HG03575 (cell line): ENCODE data around the gene KCNK15.

ENCODE experiments used
- ATAC-seq: cut with Tn5 transposase; IDR thresholded peaks from one replicate; pipeline ENCODE4 v1.9.1; 2021; ENCODE audit not compliant: unreplicated experiment, insufficient number of reproducible peaks, low FRiP score; ENCODE audit errors: extremely low read depth

Gene KCNK15

DNA sequence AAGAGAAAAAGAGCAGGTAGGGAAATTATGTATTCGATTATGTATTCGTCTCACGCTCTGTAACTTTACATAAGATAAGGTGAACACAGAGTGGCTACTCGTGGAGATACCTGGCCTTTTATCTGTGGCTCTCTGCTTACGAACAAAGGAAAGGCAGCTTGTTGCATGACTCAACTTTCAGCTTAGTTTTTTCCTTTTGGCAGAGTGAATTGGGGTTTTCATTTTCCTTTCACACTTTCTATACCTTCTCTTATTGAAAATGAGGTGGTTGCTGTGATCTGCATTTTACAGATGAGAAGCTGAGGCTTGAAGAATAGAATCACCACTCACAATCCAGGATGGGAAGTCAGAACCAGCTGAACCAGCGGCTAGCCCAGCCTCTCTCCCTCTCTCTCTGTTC is 13.3 kb upstream of the KCNK15 start:
- no peak for ATAC-seq

DNA sequence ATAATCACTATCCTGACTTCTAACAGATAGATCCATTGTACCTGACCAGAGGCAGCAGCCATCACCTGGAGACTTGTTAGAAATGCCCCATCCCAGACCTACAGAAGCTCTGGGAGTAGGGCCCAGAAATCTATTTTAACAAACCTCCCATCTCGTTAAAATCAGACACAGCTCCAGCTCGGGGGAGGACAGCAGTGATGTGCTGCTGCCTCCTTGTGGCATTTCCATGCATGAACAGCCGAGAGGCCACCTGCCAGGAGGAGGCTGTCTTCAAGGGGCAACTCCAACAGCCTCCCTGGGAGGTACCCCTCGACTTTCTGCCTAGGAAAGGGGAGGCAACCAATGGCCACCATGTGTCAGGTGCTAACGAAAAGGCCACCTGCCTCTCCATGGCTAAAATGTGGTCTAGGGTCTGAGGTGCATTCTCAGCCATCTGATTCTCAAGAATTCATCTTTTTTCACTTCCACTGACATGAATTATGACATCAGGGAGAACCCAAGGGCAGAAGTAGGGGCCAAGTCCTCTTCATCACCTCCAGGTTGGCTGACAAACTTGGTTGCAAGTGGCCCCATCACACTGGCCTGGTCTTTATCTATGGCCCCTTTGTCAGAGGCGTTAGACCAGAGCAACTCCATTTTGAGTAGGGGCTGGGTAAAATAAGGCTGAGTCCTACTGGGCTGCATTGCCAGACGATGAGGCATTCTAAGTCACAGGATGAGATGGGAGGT is 12.2 kb upstream of the KCNK15 start:
- ATAC-seq: no peak

DNA sequence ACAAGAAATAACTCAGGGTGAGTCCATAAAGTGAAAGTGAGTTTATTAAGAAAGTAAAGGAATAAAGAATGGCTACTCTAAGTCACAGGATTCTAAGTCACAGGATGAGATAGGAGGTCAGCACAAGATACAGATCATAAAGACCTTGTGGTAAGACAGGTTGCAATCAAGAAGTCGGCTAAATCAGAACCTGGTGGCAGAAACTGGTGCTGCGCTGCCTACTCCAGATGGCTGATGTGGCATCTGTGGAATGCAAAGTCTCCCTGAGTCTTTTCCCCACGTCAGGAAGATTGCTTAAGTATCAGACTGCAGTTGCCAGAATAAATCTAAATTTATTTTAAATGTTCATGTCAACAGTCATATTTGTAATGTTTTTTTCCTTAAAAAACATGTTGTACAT is 10.7 kb upstream of the KCNK15 start:
- ATAC-seq: no peak

DNA sequence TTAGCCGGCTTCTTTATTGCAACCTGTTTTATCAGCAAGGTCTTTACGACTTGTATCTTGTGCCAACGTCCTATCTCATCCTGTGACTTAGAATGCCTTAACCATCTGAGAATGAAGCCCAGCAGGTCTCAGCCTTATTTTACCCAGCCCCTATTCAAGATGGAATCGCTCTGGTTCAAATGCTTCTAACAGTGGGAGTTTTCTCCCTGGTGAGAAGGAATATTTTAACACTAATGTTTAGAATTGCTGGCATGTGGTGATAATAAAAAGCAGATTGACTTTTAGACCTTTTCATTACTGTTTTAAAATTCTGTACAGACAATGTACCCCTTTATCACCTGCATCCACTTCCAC is 9.9 kb upstream of the KCNK15 start:
- no peak for ATAC-seq

DNA sequence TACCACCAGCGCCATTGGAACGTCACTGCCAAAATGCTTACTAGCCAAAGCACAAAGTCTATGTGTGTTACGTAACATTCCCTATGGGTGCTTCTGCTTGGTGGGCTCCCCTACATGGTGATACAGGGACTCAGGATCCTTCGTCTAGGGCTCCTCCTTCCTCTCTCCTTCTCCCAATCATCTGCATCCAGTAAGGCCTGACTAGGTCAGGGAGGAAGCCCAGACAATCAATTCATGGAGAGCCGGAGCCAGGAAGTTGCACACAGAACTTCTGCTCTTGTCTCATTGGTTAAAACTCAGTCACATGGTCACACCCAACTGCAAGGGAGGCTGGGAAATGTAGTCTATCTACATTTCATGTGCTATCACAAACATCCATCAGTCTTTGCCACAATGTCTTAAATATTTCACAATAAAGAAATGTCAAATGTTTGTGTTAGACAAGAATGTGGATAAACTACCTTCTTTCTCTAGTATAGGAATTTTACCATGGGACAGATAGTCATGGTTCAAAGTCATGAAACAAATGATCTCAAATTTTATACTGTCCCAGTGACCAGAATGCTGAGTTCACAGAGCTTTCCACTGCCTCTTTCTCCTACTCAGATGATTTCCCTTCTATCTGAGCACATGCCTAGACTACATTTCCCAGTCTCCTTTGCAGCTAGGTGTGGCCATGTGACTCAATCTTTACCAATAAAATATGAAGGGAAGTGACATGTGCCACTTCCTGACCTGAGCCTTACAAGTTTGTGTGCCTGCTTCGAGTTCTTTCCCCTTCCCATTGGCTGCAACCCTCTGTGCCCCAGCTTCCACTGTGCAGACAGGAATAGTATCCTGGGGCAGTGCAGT is 9.3 kb upstream of the KCNK15 start:
- no peak for ATAC-seq

DNA sequence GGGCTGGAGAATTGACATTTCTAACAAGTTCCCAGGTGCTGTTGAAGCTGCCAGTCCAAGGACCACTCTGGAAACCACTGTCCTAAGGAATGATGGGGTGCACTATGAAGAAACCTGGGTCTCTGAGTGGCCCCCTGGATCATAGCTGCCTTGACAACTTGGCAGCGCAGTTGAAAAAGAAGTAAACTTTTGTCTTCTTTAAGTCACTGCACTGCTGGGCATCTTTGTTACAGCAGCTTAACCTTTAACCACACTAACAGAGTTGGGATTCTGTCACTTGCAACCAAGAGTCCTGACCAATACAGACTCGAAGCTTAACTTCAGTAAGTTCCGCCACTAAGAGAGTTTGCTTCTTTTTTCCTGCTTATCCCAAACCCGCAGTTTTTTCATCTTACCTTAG is 8.5 kb upstream of the KCNK15 start:
- no peak for ATAC-seq

DNA sequence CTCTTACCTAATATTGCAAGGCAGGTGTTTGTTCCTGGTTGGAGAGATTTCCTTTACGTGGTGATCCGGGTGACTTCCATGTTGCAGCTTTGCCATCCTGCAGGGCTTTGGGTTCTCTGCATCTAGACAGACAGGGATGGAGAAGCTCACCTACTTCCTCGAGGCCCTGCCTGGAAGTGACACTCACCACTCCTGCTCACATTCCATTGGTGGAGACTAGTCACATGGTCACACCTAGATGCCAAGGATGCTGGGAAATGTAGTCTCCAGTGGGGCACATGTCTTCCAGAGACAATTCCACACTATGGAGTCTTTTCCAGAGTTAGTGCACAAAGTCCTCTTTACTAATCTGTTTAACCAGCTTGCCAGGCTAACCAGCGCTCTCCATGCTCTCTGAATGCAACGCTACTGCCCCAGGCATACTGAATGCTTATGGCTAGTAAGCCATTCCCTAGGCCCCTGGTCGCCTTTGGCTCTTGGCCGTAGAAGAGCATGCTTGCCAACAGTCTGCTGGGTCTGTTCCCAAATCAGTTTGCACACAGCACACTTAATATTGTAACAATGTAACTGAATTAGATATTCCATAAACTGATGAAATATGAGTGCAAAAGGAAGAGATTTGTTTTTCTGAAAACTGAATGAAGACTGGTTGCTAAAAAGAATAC is 6.7 kb upstream of the KCNK15 start:
- no peak for ATAC-seq

DNA sequence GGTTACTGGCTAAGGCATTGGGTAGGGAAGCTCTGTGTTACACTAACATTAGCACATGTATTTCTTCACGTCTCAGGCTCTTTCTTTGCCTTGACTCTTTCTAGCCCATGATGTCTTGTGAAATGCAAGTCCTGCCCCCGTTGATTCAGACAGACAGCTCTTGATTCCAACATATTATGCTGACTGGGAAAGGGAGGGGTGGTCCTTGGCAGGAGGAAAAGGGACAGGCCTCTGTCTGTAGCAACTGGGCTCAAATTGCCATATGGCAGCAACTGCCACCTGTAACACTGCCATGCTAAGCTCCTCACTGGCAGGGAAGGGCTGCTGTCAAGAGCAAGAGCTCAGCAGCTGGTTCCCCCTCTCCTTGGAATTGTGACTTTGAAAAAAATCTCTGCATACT is 5.7 kb upstream of the KCNK15 start:
- no peak for ATAC-seq

DNA sequence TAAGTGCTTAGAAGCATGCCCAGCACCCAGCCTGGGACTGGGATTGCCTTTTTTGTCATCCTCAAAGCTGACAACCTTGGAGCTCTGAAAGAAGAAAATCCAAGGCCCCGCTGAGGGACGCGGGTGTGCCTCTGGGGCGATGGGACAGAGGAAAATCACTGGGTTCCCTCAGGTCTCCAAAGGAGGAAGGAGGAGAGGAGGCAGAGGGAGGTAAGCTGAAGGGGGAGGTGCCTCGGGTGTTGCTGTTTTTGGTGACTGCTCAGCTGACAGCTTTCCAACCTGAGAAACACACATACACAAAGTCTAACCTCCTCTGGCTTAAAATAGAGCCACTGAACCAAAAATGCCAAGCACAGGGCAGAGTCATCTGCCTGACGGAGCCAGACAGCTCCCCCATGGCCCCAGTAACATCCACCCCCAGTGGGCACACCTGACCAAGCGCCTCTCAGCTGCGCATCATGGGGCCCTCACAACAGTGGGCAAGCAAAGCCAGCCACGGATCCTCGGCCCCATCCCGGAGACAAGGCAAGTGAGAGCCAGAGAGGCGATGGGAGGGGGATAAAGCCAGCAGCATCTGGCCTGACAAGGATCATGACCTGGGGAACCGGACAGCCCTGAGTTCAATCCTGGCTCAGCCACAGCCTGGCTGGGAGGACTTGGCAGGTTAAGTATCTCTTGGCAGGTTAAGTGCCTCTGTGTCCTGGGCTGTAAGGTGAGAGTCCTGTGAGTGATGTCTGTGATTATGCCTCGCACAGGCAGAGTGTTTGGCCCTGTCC is 3.2 kb upstream of the KCNK15 start:
- no peak for ATAC-seq

DNA sequence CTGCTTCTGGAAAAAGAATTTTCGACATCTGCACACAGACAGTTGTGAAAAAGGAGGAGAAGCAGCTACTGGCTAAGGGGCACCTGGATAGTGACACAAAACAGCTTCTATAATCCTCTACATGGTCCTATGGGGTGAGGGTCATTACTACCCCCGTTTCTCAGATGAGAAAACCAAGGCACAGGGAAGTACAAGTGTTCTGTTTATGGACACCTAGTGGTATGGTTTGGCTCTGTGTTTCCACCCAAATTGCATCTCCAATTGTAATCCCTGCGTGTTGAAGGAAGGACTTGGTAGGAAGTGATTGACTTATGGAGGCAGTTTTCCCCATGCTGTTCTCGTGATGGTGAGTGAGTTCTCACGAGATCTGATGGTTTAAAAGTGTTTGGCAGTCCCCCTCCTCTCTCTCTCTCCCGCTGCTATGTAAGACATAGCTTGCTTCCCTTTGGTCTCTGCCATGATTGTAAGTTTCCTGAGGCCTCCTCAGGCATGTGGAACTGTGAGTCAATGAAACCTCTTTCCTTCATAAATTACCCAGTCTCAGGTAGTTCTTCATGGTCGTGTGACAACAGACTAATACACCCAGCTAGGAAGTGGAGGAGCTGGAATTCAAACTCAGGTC is 2.5 kb upstream of the KCNK15 start:
- no peak for ATAC-seq

DNA sequence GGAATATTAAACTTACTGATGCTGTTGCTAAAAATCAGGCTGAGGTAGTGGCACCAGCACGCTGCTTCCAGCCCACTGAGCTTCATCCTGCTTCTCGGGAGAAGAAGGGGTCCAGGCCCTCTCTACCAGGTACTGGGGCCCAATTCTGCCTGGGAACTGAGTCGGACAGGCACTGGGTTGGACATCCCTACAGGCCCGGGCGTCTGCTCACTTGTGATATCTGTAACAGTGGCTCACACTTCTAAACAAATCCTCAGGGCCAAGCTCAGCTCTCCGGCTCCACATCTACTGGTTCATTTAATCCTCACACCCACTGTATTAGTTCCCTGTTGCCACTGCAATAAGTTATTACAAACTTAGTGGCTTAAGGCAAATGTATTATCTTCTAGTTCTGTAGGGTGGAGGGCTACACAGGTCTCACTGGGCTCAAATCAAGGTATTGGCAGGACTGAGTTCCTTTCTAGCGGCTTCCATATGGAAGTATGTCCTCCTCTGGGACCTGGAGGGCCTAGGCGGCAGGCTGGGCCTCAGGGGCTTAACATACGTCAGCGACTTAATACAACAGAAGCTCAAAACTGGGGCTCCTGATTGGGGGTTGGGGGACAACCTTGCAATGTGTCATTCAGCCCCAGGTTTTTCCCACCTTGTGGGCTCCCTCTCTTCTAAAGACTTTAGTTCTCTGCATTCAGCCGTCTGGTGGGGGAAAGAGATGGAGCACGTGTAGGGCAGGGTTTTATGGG is 1.6 kb upstream of the KCNK15 start:
- no peak for ATAC-seq

DNA sequence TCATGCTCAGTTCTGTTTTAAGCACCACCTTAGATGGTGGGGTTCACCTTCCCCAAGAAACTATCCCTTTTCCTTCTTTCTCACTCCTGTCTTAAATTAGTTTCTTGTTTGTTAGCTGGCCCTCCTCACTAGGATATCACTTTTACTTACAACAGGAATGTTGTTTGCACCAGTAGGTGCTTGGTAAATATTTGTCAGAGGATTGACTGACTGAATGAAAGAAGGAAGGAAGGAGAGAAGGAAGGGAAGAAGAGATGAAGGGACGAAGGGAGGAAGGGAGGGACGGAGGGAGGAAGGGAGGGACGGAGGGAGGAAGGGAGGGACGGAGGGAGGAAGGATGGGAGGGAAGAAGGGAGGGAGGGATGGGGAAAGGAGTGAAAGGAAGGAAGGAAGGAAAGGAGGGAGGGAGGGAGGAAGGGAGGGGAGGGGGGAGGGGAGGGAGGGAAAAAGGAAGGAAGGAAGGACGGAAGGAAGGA is 505 bp upstream of the KCNK15 start:
- no peak for ATAC-seq

DNA sequence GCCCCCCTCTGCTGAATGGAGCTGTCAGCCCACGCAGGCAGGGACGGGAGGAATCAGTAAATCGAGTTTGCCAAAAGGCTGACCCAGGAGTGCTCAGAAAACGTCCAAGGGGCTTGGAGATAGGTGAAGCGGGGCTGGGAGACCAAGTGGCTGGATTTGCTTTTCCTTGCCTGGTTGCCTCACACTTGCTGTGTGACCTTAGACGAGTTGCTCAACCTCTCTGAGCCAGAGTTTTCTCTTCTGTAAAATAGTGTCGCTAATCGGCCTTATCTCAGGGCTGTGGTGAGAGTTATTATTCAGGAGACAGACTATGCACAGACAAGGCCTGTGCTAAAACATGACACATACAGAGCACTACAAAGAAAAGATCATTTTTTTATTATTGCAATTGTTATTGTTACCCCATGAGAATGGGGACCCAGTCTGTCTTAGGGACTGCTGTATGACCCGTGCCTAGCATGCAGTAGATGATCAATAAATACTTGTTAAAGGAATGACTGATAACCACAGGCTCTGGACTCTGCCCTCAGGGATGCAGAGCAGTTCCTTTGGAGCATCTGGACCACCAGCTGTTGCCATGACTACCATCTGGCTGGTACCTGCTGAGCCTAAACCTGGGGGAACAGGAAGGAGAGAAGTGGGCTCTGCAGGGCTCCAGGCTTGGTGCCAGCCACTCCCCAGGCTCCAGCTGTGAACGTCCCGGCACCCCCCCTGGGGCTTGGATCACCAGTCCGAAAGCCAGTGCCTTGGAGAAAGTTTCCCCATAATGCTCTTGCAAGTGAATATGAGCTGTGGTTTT is 901 bp downstream of the KCNK15 start:
- no peak for ATAC-seq

DNA sequence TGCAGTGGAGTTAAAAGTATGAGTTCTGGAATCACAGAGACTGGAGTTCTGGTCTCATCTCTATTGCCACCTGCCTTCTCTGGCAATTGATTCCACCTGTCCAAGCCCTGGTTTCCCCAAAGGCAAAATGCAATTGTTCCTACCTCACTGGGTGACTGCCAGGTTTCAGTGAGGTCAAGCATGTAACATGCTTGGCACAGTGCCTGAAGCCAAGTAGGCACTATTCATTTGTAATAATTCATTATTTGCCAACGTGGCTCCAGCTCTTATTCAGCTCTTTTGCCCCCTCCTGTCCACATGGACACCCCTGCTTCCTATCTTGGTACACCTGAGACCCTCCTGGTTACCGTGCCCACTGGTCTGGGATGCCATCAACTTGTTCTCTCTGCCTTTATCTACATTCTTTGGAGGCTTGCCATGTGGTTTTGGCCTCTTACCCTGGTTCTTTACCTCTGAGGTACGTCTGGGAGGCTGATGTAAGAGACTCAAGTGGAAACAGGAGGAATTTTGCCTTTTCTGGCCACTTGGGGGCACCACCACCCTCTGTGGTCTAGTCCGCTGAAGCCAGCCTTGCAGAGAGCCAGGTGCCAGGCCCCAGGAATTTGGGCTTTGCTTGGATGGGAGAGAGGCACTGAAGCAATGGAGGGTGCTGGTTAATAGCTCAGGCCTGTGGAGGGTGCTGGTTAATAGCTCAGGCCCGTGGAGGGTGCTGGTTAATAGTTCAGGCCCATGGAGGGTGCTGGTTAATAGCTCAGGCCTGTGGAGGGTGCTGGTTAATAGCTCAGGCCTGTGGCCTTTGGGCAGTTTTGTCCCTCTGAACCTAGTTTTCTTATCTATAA is 1.7 kb downstream of the KCNK15 start:
- ATAC-seq: no peak

DNA sequence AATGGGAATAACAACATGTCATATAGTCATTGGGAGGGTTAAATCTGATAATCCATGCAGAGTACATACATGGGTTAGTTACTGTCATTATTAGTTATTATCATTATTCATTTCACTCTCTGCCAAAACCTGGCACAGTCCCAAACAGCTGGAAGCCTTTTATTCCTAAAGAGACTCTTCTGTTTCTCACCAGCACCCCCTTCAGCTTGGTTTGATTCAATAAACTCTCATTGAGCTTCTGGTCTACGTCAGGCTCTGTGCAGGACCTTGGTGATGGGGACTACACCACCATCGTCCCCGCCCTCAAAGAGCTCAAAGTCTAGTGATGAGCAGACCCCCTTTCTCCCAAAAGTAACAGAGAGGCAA is 2.3 kb downstream of the KCNK15 start:
- ATAC-seq: no peak

DNA sequence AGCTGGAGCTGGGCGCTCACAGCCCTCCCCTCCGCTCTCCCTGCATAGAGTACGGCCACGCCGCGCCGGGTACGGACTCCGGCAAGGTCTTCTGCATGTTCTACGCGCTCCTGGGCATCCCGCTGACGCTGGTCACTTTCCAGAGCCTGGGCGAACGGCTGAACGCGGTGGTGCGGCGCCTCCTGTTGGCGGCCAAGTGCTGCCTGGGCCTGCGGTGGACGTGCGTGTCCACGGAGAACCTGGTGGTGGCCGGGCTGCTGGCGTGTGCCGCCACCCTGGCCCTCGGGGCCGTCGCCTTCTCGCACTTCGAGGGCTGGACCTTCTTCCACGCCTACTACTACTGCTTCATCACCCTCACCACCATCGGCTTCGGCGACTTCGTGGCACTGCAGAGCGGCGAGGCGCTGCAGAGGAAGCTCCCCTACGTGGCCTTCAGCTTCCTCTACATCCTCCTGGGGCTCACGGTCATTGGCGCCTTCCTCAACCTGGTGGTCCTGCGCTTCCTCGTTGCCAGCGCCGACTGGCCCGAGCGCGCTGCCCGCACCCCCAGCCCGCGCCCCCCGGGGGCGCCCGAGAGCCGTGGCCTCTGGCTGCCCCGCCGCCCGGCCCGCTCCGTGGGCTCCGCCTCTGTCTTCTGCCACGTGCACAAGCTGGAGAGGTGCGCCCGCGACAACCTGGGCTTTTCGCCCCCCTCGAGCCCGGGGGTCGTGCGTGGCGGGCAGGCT is 4.6 kb downstream of the KCNK15 start:
- no peak for ATAC-seq
